ENCODE measurements around the gene PARD3B. TPM values are rescaled to one million over a fixed set of nuclear protein-coding genes. Genes with fewer than 3 reads are reported as not detected.

The PARD3B gene
- total and polyA plus RNA-seq, 2 experiments from 2014 or later, result 3.5 to 4.4 TPM

- no peak for TF ChIP-seq JUNB (IDR thresholded peaks at IDR 0.05; ENCODE audit: unreplicated experiment)
- TF ChIP-seq CREB1 (CRISPR knock-in tag; IDR thresholded peaks at IDR 0.05; ENCODE audit: low read depth), result no peak
- TF ChIP-seq REST (IDR thresholded peaks at IDR 0.05; ENCODE audit: unreplicated experiment), result no peak
- TF ChIP-seq ETS1 (IDR thresholded peaks at IDR 0.05), result no peak
These were observed 979.4 kb downstream of the PARD3B start (continued) for GRCh38 chr2:205524656-205525055.

- Histone ChIP-seq H3K4me3 (no peak overlapping the region), H2AFZ (no peak overlapping the region), H3K27me3 (ENCODE audit: insufficient read depth) (no peaks in the 10 kb centered on the region), H3K79me2 (replicated peaks; ENCODE audit: insufficient read depth) (no peaks in the 10 kb centered on the region), H3F3A (replicated peaks; ENCODE audit: low read depth) (no peaks in the 10 kb centered on the region), H3K4me1 (ENCODE audit: insufficient read depth) (peaks cover 9% of the 10 kb centered on the region; the same call in 1 of the 2 replicates), H3K36me3 (ENCODE audit: insufficient read depth) (no peaks in the 10 kb centered on the region), H3K9me2 (ENCODE audit: insufficient read depth) (no peaks in the 10 kb centered on the region; the same call in 1 of the 2 replicates), H4K20me1 (replicated peaks; ENCODE audit: insufficient read depth) (no peaks in the 10 kb centered on the region), H3K27ac (ENCODE audit: low read depth) (no peak overlapping the region), H3K4me2 (no peak overlapping the region)
- DNase-seq (ENCODE audit: low spot score), result no peak
- Mint-ChIP-seq H3K9me3 (no peaks in the 10 kb centered on the region), H3K27ac (no peak overlapping the region), H3K36me3 (ENCODE audit: low read depth) (no peaks in the 10 kb centered on the region), H3K4me1 (peaks cover 8% of the 10 kb centered on the region; the same call in 2 of the 3 replicates), H3K27me3 (ENCODE audit: insufficient read depth, low read depth, poor library complexity) (no peaks in the 10 kb centered on the region), H3K4me3 (no peak overlapping the region)
- ATAC-seq, result no peak
- TF ChIP-seq EZH2phosphoT487 (IDR thresholded peaks at IDR 0.05; ENCODE audit: unreplicated experiment) (no peak), CREB1 (CRISPR knock-in tag; IDR thresholded peaks at IDR 0.05; ENCODE audit: low read depth) (no peak), NANOG (IDR thresholded peaks at IDR 0.05; ENCODE audit: borderline replicate concordance) (no peak), EZH2 (IDR thresholded peaks at IDR 0.05; ENCODE audit: low read depth, unreplicated experiment) (no peak), CTCF (conservative IDR thresholded peaks at IDR 0.05; ENCODE audit: low read depth in 2 of 2) (no peak), ZNF331 (CRISPR knock-in tag; IDR thresholded peaks at IDR 0.05; ENCODE audit: low read depth) (no peak), ZNF462 (CRISPR knock-in tag; IDR thresholded peaks at IDR 0.05) (no peak), POLR2AphosphoS5 (IDR thresholded peaks at IDR 0.05; ENCODE audit: low read depth) (no peak), ZNF114 (CRISPR knock-in tag; IDR thresholded peaks at IDR 0.05) (no peak)
These were observed 982.5 kb downstream of the PARD3B start for GRCh38 chr2:205527801-205528200.
